ENCODE data around the gene MIB2. TPM values are rescaled to one million over a fixed set of nuclear protein-coding genes. Genes with fewer than 3 reads are reported as not detected.

Gene MIB2
- total RNA-seq, 1 donor: 56.8 TPM

- no peak for DNase-seq (ENCODE audit: low read depth in 2 of 3, low spot score in 2 of 3)
Measured at GRCh38 chr1:1613509-1614082, 1.7 kb upstream of the MIB2 start.

- DNase-seq (ENCODE audit: low read depth in 2 of 3, low spot score in 2 of 3): peak in 2 of 3 donors; percentile 51 to 52
Measured at GRCh38 chr1:1614204-1614953, 921 bp upstream of the MIB2 start.

GRCh38 chr1:1614954-1615255 is 395 bp upstream of the MIB2 start:
- DNase-seq (ENCODE audit: low read depth in 2 of 3, low spot score in 2 of 3): no peak

GRCh38 chr1:1616045-1616790 is 918 bp downstream of the MIB2 start:
- peak in 1 of 3 donors; percentile 27 for DNase-seq (ENCODE audit: low read depth in 2 of 3, low spot score in 2 of 3)

- DNase-seq (ENCODE audit: low read depth in 2 of 3, low spot score in 2 of 3): no peak
Measured at GRCh38 chr1:1616838-1617237, 1.5 kb downstream of the MIB2 start.

GRCh38 chr1:1617516-1617915 is 2.2 kb downstream of the MIB2 start:
- no peak for DNase-seq (ENCODE audit: low read depth in 2 of 3, low spot score in 2 of 3)

- DNase-seq (ENCODE audit: low read depth in 2 of 3, low spot score in 2 of 3): no peak
Measured at GRCh38 chr1:1617925-1618324, 2.6 kb downstream of the MIB2 start.

GRCh38 chr1:1618396-1619068 is 3.2 kb downstream of the MIB2 start:
- DNase-seq (ENCODE audit: low read depth in 2 of 3, low spot score in 2 of 3): no peak

GRCh38 chr1:1619917-1620361 is 4.6 kb downstream of the MIB2 start:
- DNase-seq (ENCODE audit: low read depth in 2 of 3, low spot score in 2 of 3): no peak

- no peak for DNase-seq (ENCODE audit: low read depth in 2 of 3, low spot score in 2 of 3)
Measured at GRCh38 chr1:1620433-1621139, 5.3 kb downstream of the MIB2 start.

GRCh38 chr1:1621173-1622009 is 6.1 kb downstream of the MIB2 start:
- DNase-seq (ENCODE audit: low read depth in 2 of 3, low spot score in 2 of 3): no peak

GRCh38 chr1:1622010-1622787 is 6.9 kb downstream of the MIB2 start:
- DNase-seq (ENCODE audit: low read depth in 2 of 3, low spot score in 2 of 3): no peak

GRCh38 chr1:1622788-1623094 is 7.4 kb downstream of the MIB2 start:
- no peak for DNase-seq (ENCODE audit: low read depth in 2 of 3, low spot score in 2 of 3)

GRCh38 chr1:1623181-1623630 is 7.9 kb downstream of the MIB2 start:
- no peak for DNase-seq (ENCODE audit: low read depth in 2 of 3, low spot score in 2 of 3)

- DNase-seq (ENCODE audit: low read depth in 2 of 3, low spot score in 2 of 3): no peak
Measured at GRCh38 chr1:1623631-1624442, 8.5 kb downstream of the MIB2 start.

GRCh38 chr1:1624443-1625403 is 9.4 kb downstream of the MIB2 start:
- DNase-seq (ENCODE audit: low read depth in 2 of 3, low spot score in 2 of 3): no peak

- DNase-seq (ENCODE audit: low read depth in 2 of 3, low spot score in 2 of 3): no peak
Measured at GRCh38 chr1:1625404-1625775, 10.1 kb downstream of the MIB2 start.
